SH-SY5Y (cell line): ENCODE measurements around the gene CAB39.

Experiments
- GATA2 ChIP-seq: IDR thresholded peaks from 2 replicates; pipeline ENCODE4 v1.6.1; 2011; ENCODE audit warnings: mild to moderate bottlenecking, low read depth, low read length
- GATA3 ChIP-seq: IDR thresholded peaks from 2 replicates; pipeline ENCODE4 v1.6.1; 2011; ENCODE audit warnings: low read depth, mild to moderate bottlenecking, low read length, moderate library complexity

Gene CAB39

DNA sequence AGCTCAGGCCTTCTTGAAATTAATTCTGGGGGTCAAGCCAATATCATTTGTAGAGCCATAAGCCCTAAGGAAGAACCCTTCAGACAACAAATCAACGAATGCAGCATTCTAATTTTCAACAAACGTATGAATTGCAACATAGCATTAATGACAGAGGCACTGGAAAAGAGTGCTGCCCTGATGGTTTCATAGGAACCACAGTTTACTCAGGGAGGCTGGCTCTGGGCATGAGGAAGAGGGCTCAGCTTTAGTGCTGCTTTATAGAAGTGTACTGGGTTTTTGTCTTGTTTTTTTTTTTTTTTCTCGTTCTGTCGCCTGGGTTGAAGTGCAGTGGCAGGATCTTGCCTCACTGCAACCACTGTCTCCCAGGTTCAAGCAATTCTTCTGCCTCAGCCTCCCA lies 36.1 kb upstream of the CAB39 start:
- TF ChIP-seq GATA2 (no peak), GATA3 (no peak)

DNA sequence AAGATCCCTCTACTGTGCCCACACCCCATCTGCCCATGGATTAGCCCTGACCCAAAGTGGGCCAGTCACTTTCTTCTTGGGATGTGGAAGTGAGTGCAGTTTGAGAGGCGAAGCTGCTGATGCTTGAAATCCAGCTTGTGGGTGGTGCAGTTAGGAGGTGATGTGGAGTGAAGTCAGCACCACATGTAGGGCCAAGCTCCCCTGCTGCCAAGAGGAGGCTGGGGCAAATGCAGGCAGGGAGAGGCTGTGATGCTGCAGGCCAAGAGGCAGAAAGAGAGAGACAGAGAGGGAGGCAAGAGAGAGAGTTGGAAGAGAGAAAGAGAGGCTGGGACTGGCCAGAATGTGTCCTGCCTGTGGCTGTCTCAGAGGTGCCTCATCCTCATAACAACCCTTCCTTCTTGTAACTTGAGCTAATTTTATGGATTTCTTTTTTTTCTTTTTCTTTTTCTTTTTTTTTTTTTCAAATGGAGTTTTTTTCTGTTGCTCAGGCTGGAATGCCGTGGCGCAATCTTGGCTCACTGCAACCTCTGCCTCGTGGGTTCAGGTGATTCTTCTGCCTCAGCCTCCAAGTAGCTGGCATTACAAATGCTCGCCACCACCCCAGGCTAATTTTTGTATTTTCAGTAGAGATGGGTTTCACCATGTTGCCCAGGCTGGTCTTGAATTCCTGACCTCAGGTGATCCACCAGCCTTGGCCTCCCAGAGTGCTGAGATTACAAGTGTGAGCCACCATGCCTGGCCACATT lies 35.3 kb upstream of the CAB39 start:
- TF ChIP-seq GATA2 = no peak
- no peak for TF ChIP-seq GATA3

DNA sequence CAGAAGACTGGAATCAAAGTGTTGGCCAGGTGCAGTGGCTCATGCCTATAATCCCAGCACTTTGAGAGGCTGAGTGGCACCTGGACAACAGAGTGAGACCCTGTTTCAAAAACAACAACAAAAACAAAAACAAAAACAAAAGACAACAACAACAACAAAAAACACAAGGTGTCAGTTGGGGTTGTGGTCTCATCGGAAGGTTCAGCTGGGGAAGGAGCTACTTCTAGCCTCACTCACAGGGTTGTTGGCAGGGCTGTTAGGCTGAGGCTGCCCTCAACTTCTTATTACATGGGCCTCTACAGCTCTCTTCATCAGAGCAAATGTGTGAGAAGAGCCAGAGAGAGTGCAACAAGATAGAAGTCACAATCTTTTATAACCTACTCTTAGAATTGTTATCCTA lies 34.6 kb upstream of the CAB39 start:
- no peak for TF ChIP-seq GATA2
- TF ChIP-seq GATA3 = no peak

DNA sequence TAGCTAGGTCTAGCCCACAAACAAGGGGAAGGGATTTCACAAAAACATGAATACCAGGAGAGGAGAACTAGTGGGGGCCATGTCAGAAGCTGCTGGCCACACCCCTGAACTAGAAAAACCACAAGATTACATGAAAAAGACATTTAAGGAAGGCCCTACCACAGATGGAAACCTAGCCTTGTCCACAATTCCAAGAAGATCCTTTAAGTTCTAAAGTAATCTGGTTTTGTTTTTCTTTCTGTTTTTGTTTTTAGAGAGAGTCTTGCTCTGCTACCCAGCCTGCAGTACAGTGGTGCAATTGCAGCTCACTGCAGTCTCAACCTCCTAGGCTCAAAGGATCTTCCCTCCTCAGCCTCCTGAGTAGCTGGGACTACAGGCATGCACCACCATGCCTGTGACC lies 34.2 kb upstream of the CAB39 start:
- no peak for TF ChIP-seq GATA2
- no peak for TF ChIP-seq GATA3

DNA sequence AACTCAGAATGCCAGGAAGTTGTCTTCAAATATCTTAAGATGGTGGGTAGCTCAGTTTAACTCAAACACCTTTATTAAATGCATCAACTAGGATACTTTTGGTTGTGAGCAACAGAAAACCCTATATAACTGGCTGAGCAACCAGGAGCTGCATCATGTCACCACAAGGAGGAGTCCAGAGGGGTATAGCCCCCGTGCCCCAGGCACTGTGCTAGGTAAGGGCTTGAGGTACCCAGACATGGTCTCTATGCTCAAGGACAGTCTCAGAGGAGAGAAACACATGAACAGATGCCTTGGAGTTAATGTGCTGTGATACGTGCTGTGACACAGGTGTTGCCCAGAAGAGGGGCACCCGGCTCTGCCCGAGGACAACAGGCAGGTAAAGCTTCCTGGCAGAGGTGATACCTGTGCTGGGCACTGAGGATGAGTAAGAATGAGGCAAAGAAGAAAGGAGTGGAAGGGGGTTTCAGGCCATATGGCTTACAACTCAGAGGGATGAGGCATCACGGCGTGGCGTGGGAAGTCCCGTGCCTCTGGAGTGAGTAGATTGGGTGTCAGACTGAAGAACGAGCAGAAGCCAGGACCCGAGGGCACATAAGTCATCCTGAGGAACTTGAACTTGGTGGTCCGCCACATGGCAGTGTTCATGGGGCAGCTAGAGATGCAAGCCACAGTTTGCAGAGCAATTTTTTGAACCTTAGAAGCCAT lies 32.0 kb upstream of the CAB39 start:
- TF ChIP-seq GATA2 (no peak), GATA3 (no peak)

DNA sequence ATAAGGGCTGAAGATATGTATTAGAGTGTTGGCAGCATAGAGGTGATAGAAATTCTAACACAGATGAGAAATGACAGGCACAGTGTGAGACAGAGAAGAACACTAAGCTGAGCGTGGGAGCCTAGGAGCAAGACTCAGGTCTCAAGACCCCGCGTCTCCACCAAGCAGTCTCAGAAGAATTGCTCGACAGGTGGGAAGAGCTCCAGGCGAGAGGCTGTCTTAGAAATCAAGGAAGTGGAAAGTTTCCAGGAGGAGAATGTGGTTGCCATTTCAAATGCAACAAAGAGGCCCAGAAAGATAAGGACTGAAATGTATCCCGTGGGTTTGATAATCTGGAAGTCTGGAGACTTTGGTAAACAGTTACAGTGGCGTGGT lies 31.5 kb upstream of the CAB39 start:
- TF ChIP-seq GATA2 (no peak), GATA3 (no peak)

DNA sequence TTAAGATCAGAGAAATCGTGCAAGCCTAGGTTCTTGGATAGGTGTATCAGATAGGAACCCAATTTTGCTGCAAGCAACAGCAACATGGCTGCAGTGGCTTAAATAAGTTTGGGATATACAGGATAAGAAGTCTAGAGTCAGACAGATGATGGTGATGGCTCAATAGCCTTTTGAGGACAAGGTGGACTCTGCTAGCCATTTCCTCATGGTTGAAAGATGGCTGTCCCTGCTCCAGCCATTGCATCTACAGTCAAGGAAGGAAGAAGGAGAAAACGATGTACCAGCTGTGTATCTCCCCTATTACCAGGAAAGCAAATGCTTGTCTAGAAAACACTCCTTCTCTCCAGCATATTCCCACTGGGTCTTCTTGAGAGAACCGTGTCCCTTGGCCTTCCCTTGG lies 30.1 kb upstream of the CAB39 start:
- TF ChIP-seq GATA2 (no peak), GATA3 (no peak)

DNA sequence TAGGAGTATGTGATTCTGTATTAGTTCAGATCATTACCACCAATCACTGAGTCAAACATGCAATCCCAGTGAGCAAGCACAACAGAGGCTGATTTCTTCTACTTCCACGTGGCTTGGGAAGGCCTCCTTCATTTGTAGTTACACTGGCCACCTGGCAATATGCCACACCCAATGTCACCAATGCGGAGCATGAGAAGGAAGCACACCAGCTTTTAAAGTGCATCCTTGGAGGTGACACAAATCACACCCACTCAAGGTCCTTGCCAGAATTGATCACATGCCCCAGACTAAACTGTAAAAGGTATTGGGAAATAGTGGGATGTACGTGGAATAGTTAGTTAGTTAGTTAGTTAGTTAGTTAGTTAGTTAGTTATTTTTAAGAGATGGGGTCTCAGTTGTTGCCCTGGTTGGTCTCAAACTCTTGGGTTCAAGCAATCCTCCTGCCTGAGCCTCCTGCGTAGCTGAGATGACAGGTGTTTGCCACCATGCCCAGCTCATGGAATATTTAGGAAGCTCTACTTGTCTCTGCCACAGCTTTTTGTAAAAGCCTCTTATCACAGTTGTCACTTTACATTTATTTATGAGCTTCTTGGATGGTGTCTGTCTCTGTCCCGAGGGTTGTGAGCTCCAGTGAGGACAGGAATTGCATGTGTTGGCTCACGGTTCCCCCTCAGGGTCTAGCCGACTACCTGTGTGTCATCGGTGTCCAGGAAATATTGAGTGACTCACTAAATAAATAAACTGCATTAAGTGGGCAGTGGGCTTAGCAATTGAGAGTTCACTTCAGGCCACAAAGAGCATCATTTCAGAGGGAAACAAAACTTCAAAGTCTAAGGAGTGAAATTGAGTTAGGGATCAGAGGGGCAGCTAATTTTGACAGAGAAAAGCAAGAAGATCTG lies 28.1 kb upstream of the CAB39 start:
- TF ChIP-seq GATA2 = no peak
- no peak for TF ChIP-seq GATA3

DNA sequence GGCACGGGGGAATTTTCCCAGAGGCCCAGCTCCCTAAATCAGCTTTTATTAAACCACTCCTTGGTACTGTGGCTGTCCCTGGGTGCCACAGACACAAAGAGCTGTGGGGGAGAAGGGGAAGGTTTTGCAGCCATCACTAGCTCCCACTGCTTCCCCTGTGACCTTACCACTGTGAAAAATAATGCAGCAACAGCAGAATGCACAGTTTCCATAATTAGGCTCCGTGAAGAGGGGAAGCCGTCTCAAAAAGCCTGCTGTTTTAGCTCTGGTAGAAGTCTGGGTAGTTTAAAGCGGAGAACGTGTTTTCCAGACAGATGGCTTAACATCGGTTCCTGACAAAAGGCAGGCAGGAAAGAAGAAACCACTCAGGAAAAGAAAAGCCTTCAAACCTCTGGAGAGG lies 27.5 kb upstream of the CAB39 start:
- TF ChIP-seq GATA3 (no peak), GATA2 (no peak)

DNA sequence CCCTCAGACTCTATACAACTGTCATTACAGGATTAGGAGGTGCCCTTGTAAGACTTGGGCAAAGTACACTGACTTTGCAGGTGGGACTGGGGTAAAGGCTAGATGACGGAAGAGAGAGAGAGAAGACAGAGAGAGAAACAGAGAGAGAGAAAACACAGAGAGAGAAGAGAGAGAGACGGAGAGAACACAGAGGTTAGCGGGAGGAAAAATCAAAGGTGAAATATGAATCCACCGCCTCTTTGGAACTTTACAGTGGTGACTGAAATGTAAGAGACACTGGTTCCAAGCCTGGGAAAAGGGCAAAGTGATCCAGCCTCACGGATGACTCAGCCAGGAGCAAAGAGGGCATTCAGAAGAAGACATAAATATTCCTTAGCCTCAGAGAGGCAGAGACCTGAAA lies 25.1 kb upstream of the CAB39 start:
- no peak for TF ChIP-seq GATA3
- TF ChIP-seq GATA2 = no peak

DNA sequence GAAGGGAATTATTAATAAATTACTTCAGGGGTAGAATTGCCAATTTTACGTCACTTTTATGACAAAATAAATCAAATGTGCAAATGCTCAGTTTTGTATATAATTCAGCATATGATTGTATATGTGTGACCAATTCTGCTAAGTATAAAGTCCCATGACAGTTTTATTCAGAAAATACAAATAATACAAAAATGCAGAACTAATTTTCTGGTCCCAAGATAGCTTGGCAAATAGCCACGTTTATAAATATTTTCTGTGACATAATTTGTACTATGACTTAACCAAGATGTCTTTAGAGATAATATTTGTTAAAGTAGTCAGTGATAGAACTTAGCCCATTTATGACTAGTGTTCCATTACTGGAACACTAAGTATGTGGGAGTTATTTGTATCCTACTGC lies 24.2 kb upstream of the CAB39 start:
- no peak for TF ChIP-seq GATA2
- no peak for TF ChIP-seq GATA3

DNA sequence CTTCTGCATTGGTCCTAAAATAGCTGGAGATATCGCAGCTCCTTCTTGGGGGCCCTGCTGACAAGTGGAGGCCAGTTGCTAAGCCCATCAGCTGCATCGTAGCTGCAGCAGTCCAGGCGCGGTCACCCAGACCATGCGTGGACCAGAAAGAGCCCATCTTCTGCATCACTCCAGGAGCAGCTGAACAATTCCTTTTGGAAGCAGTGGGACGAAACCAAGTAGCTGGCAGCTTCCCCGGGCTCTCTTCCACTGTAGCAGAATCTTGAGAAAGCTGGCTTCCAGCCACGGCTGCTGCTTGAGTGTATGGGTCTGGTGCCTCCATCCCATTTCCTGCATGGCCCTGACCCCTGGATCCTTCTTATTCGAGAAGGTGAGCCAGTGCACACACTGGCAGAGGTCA lies 22.2 kb upstream of the CAB39 start:
- TF ChIP-seq GATA2 (no peak), GATA3 (no peak)

DNA sequence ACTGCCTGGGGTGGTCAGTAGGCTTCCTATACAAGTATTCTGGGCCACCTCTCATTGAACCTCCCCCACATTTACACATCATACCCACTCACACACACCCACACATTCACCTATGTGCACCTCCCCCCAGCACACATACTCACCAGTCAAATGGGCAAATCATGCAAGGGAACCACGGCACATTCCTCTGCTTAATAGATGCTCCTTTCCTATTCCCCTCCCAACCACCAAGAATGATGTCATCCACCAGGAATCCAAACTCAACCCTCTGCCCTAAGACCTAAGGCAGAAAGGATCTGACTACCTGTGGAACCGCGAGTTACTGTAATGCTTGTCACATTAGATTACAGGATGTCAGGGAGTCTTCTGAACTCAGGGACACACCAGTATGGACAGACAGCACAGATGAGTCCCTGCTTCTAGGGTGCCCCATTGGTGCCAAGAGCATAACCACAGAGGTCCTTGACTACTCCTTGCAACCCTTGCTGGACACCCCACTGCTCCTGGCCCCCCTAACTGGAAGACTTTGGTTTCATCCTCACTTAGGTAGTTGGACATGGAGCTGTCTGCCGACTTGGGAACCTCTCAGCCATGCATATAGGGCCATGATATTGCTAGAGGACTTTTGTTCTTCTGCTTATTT lies 21.5 kb upstream of the CAB39 start:
- TF ChIP-seq GATA2 (no peak), GATA3 (no peak)

DNA sequence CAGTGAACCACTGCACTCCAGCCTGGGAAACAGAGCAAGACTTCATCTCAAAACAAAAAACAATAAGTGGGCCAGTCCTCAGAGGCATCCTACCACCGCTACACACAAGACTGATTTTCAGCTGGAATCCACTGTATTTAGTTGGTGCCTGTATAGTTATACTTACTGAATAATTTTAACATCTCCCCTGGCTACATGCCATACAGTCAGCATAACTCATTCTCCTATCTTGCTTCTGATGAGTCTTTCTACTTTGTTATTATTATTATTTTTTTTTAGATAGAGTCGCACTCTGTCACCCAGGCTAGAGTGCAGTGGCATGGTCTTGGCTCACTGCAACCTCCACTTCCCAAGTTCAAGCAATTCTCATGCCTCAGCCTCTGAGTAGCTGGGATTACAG lies 19.9 kb upstream of the CAB39 start:
- TF ChIP-seq GATA3 = no peak
- no peak for TF ChIP-seq GATA2

DNA sequence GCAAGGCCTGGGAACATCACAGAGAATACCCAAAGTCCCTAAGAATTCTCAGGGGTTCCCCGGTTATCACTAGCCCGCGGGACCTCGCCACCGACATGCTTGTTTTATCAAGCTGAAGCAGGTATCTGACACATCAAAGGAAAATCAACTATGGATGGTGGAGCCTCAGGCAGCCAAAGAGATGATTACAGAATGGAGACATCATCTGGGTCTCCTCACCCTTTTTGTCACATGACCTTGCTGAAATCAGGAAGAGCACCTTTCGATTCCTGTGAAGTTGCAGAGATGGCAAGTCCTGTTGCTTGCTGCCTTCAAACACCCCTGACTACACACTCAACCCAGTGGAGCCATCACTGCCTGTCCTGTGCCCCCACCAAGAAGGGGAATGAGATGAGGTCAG lies 19.2 kb upstream of the CAB39 start:
- TF ChIP-seq GATA3 (no peak), GATA2 (no peak)
